Peyer's patch (tissue), 4 donors: Measurements from ENCODE around the gene PPFIBP2. TPM values are rescaled to one million over a fixed set of nuclear protein-coding genes. Genes with fewer than 3 reads are reported as not detected.
A peak's percentile ranks its signal among the peaks of the same experiment; 100 is the strongest.

Experiments
- DNase-seq, 3 donors: peaks; one replicate each; pipeline ENCODE4 v3.0.0-alpha.2; 2017 to 2019
- H3K27ac ChIP-seq, 4 donors: fragments of 200-600 bp; sonication (generic); one replicate each; pipeline ENCODE4 v1.5.1; 2016 to 2019
- H3K27me3 ChIP-seq, 2 donors: fragments of 200-600 bp; sonication (generic); one replicate each; pipeline ENCODE4 v1.5.1; 2019
- H3K36me3 ChIP-seq, 3 donors: fragments of 200-600 bp; sonication (generic); one replicate each; pipeline ENCODE4 v1.5.1; 2016 to 2019
- H3K4me1 ChIP-seq, 4 donors: fragments of 200-600 bp; sonication (generic); one replicate each; pipeline ENCODE4 v1.5.1; 2016 to 2019
- H3K4me3 ChIP-seq, 4 donors: fragments of 200-600 bp; sonication (generic); 1 replicate in 3 of 4; 2 replicates in 1 of 4; pipeline ENCODE4 v1.5.1; 2016 to 2019; ENCODE audit warnings: mild to moderate bottlenecking in 1 of 4
- H3K9me3 ChIP-seq, 4 donors: fragments of 200-600 bp; sonication (generic); one replicate each; pipeline ENCODE4 v1.5.1; 2016 to 2019; ENCODE audit warnings: mild to moderate bottlenecking in 1 of 4
- CTCF ChIP-seq, 6 experiments: fragments of 450-650 bp in 4 of 6; fragments of 200-600 bp in 2 of 6; sonication (generic) in 1 of 6; IDR thresholded peaks; one replicate each; pipeline ENCODE4 v1.5.1; 2017 to 2019; ENCODE audit warnings: antibody characterized with exemption in 6 of 6, mild to moderate bottlenecking in 3 of 6, moderate library complexity in 1 of 6
- POLR2A ChIP-seq, 2 donors: fragments of 450-650 bp; IDR thresholded peaks; one replicate each; pipeline ENCODE4 v1.5.1; 2017; ENCODE audit warnings: antibody characterized with exemption in 2 of 2, mild to moderate bottlenecking in 2 of 2, moderate library complexity in 2 of 2
- total RNA-seq, 4 donors: library from RNA; depleted of rRNA; stranded (reverse); fragments of >200 nt; gene quantifications; one replicate each; pipeline ENCODE4 v1.1.0, GENCODE V29; 2016

PPFIBP2 gene
- total RNA-seq, 4 donors from 2014 or later = 74.6 to 245 (median 148) TPM

GRCh38 chr11:7532405-7533145 is 18.8 kb downstream of the PPFIBP2 start:
- Histone ChIP-seq H3K27me3 (no peaks in the 10 kb centered on the region), H3K4me1 (peaks cover 0 to 13% (median 0%) of the 10 kb centered on the region in 4 donors), H3K27ac (no peak overlapping the region), H3K36me3 (no peaks in the 10 kb centered on the region), H3K4me3 (no peak overlapping the region), H3K9me3 (no peaks in the 10 kb centered on the region)
- no peak for DNase-seq
- TF ChIP-seq POLR2A (IDR thresholded peaks at IDR 0.05) (no peak), CTCF (IDR thresholded peaks at IDR 0.05) (no peak)

- H3K27me3 ChIP-seq = no peaks in the 10 kb centered on the region
- TF ChIP-seq CTCF (IDR thresholded peaks at IDR 0.05) (no peak), POLR2A (IDR thresholded peaks at IDR 0.05) (no peak)
- H3K9me3 ChIP-seq = no peaks in the 10 kb centered on the region
- peaks cover 0 to 19% (median 0%) of the 10 kb centered on the region in 4 donors for H3K4me1 ChIP-seq
- DNase-seq = no peak
- no peak overlapping the region for H3K27ac ChIP-seq
- no peaks in the 10 kb centered on the region for H3K36me3 ChIP-seq
- H3K4me3 ChIP-seq = no peak overlapping the region
Observed at GRCh38 chr11:7533199-7534041, 19.6 kb downstream of the PPFIBP2 start.

- Histone ChIP-seq H3K27ac (no peak overlapping the region), H3K4me3 (no peak overlapping the region), H3K9me3 (no peaks in the 10 kb centered on the region), H3K27me3 (no peaks in the 10 kb centered on the region), H3K4me1 (peaks cover 0 to 22% (median 0%) of the 10 kb centered on the region in 4 donors), H3K36me3 (no peaks in the 10 kb centered on the region)
- no peak for DNase-seq
- TF ChIP-seq POLR2A (IDR thresholded peaks at IDR 0.05) = no peak
- TF ChIP-seq CTCF (IDR thresholded peaks at IDR 0.05) = no peak
Observed at GRCh38 chr11:7534042-7534378, 20.2 kb downstream of the PPFIBP2 start.

GRCh38 chr11:7536100-7536499 is 22.3 kb downstream of the PPFIBP2 start:
- H3K9me3 ChIP-seq = no peaks in the 10 kb centered on the region
- no peak overlapping the region for H3K27ac ChIP-seq
- DNase-seq = peak in 2 of 3 donors; percentile 58 to 63

GRCh38 chr11:7537265-7537664 is 23.5 kb downstream of the PPFIBP2 start:
- H3K27ac ChIP-seq = no peak overlapping the region
- no peak for TF ChIP-seq CTCF (IDR thresholded peaks at IDR 0.05)
- TF ChIP-seq POLR2A (IDR thresholded peaks at IDR 0.05) = no peak
- H3K9me3 ChIP-seq = no peaks in the 10 kb centered on the region
- no peak overlapping the region for H3K4me3 ChIP-seq
- DNase-seq = no peak
- H3K27me3 ChIP-seq = no peaks in the 10 kb centered on the region
- H3K4me1 ChIP-seq = peaks cover 0 to 22% (median 0%) of the 10 kb centered on the region in 4 donors
- H3K36me3 ChIP-seq = no peaks in the 10 kb centered on the region

More at GRCh38 chr11:7536100-7536499, 22.3 kb downstream of the PPFIBP2 start:
- Histone ChIP-seq H3K27me3 (no peaks in the 10 kb centered on the region), H3K4me1 (peaks cover 0 to 22% (median 0%) of the 10 kb centered on the region in 4 donors), H3K4me3 (no peak overlapping the region), H3K36me3 (no peaks in the 10 kb centered on the region)
- no peak for TF ChIP-seq POLR2A (IDR thresholded peaks at IDR 0.05)
- TF ChIP-seq CTCF (IDR thresholded peaks at IDR 0.05) = peak in 4 of 6 experiments; percentile 26 to 59 (median 44)
